HG03558 (cell line): ENCODE results near the gene DNAAF3.

Experiments
- ATAC-seq: cut with Tn5 transposase; IDR thresholded peaks from one replicate; pipeline ENCODE4 v1.9.1; 2021; ENCODE audit warnings: moderate number of reproducible peaks; ENCODE audit not compliant: unreplicated experiment; ENCODE audit errors: extremely low read depth

The DNAAF3 gene

DNA sequence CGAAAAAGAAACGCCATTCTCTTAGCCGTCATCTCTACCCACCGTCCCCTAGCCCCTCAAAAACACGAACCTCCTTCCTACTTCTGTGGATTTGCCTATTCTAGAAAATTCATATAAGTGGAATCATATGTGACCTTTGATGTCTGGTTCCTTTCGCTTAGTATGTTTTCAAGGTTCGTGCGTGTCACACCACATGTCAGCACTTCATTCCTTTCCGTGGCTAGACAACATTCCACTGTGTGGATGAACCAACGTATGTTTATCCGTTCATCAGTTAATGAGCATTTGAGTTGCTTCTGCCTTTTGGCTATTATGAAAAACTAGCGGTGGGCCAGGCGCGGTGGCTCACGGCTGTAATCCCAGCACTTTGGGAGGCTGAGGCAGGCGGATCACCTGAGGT is 35.0 kb downstream of the DNAAF3 start:
- ATAC-seq: no peak

DNA sequence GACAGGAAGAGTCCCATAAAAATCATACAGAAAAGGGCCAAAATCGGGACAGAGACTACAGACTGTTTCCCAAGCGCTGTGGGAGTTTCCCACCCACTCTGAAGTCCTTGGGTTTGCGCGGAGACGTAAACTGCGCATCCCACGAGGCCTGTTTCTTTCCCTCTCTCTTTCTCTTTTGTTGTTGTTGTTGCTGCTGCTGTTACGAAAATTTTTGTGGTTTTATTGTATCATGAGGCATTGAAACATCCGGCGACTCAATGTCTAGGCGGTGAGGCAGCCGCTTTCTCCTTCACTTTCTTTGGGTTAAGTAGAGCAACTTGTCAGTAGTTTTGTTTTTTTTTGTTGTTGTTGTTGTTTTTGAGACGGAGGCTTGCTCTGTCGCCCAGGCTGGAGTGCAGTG is 47.4 kb downstream of the DNAAF3 start:
- ATAC-seq: no peak

DNA sequence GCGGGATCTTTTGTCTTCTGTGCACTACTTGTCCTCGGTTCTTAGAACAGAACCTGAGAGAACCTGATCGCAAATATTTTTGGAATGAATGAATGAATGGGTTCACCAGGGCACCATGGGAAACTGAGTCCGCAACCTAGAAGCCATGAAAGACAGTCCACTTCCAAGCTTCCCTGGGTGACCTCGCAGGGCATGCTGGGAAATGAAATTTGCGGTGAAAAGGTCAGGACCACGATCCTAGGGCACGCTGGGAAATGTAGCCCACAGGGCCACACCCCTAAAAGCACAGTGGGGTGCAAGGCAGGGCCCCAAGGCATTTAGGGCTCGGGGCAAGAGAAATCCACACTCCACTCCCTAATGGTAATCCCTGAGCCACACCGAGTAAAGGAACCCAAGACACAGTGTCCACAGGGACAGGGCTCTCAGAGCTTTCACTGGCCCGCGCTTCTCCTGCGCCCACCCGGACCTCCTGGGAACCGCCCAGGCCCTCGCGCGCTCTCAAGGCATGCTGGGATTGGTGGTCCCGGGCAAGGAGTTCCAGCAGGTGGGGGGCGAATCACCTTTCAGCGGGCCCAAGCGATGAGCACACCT is 47.9 kb downstream of the DNAAF3 start:
- ATAC-seq: no peak

DNA sequence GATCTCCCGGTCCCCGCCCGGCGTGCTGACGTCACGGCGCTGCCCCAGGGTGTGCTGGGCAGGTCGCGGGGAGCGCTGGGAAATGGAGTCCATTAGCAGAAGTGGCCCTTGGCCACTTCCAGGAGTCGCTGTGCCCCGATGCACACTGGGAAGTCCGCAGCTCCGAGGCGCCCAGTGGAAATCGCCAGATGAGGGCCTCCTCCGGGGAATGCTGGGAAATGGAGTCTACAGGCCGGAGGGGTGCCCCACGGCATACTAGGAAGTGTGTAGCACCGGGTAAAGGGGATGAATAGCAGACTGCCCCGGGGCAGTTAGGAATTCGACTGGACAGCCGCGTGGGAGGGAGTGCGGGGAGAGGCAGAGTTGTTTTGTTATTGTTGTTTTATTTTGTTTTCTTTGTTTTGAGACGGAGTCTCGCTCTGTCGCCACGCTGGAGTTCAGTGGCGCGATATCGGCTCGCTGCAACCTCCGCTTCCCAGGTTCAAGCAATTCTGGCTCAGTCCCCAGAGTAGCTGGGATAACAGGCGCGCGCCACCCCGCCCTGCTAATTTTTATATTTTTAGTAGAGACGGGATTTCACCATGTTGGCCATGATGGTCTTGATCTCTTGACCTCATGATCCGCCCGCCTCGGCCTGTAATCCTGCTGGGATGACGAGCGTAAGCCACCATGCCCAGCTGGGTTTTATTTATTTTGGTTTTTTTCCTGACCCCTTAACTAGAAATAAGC is 48.6 kb downstream of the DNAAF3 start:
- ATAC-seq: peak; percentile 70

DNA sequence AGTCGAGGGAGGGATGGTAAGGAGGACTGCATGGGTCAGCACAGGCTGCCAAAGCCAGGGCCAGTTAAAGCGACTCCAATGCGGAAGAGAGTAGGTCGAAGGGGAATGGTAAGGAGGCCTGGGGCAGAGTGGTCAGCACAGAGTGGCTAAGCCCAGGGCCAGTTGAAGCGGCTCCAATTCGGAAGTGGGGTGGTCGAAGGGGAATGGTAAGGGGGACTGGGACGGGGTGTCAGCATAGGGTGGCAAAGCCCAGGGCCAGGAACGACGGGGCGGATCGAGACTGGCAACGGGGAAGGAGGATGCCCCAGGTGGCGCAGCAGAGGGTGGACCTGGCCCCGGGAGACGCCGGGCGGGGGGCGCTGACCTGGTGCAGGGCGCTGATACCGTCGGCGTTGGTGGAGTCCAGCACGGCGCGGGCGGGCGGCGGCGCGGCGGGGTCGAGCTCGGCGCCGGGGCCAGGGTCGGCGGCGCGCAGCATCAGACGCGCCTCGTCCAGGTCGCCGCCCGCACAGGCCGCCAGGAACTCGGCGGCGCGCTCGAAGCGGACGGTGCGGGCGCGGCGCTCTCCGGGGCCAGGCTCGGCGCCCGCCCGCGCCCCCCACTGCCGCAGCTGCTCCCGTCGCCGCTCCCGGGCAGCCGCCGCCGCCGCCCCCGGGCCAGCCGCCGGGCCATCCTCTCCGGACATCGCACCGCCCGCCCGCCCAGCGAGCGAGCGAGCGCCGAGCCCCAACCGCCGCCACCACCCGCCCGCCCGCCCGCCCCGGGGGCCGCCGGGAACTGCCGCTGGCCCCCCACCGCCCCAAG is 49.4 kb downstream of the DNAAF3 start, which contains the start of gene PPP1R12C:
Gene PPP1R12C (minus strand): TSS at position 779 of the 804 bp plus-strand sequence. CDS start 94 bp downstream, at position 685.
- no peak for ATAC-seq

DNA sequence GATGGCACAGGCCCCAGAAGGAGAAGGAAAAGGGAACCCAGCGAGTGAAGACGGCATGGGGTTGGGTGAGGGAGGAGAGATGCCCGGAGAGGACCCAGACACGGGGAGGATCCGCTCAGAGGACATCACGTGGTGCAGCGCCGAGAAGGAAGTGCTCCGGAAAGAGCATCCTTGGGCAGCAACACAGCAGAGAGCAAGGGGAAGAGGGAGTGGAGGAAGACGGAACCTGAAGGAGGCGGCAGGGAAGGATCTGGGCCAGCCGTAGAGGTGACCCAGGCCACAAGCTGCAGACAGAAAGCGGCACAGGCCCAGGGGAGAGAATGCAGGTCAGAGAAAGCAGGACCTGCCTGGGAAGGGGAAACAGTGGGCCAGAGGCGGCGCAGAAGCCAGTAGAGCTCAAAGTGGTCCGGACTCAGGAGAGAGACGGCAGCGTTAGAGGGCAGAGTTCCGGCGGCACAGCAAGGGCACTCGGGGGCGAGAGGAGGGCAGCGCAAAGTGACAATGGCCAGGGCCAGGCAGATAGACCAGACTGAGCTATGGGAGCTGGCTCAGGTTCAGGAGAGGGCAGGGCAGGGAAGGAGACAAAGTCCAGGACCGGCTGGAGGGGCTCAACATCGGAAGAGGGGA is 50.1 kb downstream of the DNAAF3 start:
- ATAC-seq: no peak

DNA sequence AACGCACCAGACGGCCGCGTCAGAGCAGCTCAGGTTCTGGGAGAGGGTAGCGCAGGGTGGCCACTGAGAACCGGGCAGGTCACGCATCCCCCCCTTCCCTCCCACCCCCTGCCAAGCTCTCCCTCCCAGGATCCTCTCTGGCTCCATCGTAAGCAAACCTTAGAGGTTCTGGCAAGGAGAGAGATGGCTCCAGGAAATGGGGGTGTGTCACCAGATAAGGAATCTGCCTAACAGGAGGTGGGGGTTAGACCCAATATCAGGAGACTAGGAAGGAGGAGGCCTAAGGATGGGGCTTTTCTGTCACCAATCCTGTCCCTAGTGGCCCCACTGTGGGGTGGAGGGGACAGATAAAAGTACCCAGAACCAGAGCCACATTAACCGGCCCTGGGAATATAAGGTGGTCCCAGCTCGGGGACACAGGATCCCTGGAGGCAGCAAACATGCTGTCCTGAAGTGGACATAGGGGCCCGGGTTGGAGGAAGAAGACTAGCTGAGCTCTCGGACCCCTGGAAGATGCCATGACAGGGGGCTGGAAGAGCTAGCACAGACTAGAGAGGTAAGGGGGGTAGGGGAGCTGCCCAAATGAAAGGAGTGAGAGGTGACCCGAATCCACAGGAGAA is 50.9 kb downstream of the DNAAF3 start:
- ATAC-seq: no peak

DNA sequence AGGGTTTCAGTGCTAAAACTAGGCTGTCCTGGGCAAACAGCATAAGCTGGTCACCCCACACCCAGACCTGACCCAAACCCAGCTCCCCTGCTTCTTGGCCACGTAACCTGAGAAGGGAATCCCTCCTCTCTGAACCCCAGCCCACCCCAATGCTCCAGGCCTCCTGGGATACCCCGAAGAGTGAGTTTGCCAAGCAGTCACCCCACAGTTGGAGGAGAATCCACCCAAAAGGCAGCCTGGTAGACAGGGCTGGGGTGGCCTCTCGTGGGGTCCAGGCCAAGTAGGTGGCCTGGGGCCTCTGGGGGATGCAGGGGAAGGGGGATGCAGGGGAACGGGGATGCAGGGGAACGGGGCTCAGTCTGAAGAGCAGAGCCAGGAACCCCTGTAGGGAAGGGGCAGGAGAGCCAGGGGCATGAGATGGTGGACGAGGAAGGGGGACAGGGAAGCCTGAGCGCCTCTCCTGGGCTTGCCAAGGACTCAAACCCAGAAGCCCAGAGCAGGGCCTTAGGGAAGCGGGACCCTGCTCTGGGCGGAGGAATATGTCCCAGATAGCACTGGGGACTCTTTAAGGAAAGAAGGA is 51.8 kb downstream of the DNAAF3 start:
- ATAC-seq: no peak

DNA sequence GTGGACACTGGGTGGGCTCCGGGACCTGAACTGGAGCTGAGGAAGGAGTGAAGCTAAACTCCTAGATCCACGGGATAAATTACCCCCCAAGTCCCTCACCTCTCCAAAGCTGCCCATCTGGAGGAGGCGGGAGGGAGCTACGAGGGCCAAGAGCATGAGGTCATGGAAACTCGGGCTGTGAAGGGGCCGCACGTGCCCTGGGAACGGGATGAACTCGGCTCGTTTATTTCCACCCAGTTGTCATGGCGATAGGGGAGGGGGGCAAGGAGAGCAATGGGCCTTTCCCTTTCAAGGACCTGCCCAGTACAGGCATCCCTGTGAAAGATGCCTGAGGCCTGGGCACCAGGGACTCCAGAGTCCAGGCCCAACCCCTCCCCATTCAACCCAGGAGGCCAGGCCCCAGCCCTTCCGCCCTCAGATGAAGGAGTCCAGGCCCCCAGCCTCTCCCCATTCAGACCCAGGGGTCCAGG is 52.8 kb downstream of the DNAAF3 start:
- ATAC-seq: no peak

DNA sequence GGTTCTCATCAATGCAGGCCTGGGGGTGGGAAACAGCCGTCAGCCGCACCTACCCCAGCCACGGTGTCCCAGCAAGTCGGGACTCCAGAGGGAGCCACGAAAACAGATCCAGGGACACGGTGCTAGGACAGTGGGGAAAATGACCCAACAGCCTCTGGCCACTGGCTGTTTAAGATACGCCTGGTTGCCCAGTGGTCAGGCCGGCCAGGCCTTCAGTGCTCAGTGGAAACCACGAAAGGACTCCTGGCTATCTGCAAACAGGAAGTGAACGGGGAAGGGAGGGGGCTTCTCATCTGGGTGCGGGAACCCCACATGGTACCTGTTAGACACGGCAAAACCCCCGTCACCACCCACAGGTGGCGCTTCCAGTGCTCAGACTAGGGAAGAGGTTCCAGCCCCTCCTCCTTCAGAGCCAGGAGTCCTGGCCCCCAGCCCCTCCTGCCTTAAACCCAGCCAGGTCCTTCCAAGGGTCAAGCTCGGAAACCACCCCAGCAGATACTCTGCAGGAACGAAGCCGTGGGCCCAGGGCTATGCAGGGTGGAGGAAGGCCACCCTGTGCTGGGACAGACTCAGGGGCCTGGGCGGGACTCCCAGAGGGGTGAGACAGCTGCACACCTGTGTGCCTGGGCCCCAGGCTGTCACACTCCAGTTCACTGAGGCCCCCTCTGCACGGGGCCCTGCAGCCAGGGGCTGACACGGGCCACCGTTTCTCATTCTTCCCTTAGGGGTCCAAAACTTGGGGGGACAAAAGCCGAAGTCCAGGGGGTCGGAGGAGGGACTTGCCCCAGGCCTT is 53.4 kb downstream of the DNAAF3 start:
- no peak for ATAC-seq

DNA sequence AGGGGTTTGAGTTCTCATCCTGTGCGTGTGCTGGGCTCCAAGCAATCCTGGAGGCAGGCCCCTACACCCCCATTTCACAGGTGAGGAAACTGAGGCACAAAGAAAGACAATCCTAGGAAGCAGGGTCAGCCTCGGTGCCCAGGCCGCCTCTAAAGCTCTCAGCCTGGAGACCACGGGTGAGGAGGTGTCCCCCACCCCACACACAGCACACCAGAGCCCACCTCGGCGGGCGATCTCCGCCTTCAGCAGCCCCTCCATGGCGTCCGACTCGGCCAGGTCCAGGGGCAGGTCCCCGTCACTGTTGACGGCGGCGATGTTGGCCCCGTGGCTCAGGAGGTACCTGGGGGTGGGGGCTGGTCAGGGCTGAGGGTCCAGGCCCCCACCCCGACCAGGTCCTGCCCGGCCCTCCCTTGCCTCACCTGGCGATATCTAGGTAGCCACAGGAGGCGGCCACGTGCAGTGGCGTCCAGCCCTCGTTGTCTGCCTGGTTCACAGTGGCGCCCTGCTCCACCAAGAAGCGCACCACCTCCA is 54.1 kb downstream of the DNAAF3 start:
- ATAC-seq: no peak

DNA sequence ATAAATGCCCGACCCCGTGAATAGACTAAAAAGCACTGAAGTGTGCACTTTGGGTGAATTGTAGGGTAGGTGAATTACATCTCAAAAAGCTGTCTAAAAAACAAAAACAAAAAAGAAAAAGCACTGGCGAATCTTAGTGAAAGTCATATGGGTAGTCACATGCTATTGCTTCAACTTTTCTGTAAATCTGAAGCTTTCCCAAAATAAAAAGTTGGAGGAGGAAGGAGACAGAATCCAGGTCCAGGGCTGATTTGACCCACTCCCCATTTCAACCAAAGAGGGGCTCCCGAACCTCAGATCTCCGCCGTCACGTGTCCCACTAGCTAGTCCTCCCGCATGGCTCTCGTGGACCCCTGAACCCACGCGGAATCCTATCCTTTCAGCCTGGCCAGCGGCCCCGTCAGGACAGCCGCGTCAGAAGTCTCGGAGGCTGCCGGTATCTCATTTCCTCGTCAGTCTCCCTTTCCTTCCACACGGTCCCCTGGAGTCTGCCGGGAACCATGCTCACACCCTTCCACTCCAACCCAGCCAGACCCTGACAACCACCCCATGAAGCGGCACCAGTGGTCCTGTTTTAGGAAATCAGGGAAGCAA is 55.1 kb downstream of the DNAAF3 start:
- no peak for ATAC-seq

DNA sequence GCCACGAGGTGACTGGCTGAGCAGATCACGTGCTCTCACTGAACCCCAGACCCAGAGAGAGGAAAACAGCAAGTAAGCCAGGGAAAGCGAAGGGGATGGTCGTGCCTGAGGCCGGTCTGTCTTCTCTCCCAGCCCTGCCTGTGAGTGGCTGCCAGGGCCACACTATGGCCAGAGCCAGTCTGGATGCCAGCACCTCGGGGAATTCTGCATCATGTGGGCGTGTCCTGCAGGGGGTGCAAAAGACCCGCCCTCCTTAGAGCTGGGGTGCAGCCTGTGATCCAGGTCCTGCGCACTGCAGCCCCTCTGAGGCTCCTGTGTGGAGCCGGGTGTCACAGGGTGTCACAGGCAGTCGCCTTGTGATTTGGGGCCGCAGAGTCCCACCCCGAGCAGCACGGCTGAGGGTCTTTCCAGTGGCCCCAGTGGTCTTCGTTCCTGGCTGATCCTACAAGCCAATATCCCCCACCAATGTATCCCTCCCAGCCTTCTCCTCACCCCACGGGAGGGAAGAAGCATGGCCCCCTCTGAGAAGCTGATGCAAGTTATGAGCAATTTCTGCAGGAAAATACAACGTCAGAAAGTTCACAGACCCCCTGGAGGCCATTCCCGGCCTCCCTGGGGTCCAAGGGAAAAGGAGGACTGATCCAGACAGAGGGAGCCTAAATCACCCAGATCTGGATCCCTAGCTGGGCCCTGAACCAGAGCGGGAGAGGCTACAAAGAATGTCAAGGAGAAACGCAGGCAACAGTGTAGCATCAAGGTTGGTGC is 56.7 kb downstream of the DNAAF3 start:
- no peak for ATAC-seq
